ENCODE data around the gene HSP90B1.

The HSP90B1 gene

GRCh38 chr12:103975368-103975767, 45.2 kb downstream of the HSP90B1 start:
- DNase-seq (ENCODE audit: low read depth): no peak

GRCh38 chr12:103978384-103978982, 48.3 kb downstream of the HSP90B1 start:
- DNase-seq (ENCODE audit: low read depth): no peak

GRCh38 chr12:103986829-103987228, 56.6 kb downstream of the HSP90B1 start:
- no peak for DNase-seq (ENCODE audit: low read depth)

GRCh38 chr12:103994235-103994634, 64.0 kb downstream of the HSP90B1 start:
- DNase-seq (ENCODE audit: low read depth): no peak

GRCh38 chr12:103996595-103996994, 66.4 kb downstream of the HSP90B1 start:
- DNase-seq (ENCODE audit: low read depth): no peak

GRCh38 chr12:103997286-103997900, 67.2 kb downstream of the HSP90B1 start:
- no peak for DNase-seq (ENCODE audit: low read depth)

All from stimulated activated CD8-positive, alpha-beta memory T cell treated with anti-CD3 and anti-CD28 coated beads, Interleukin-12 subunit alpha, Interleukin-12 subunit beta, amount 100 ng/mL, for 1 hour (primary cell).